ENCODE measurements around the gene COX6B2.
"Not testable (repeated sequence)": the region's sequence is repeated elsewhere in the genome, so short reads cannot be mapped to it uniquely, and the experiment has no call there.

The COX6B2 gene

GRCh38 chr19:55345818-55346724 lies 8.4 kb downstream of the COX6B2 start:
- intact Hi-C loops (cut with DNase I) = no loop called here

GRCh38 chr19:55345101-55345817 lies 9.3 kb downstream of the COX6B2 start:
- no peak for DNase-seq
- intact Hi-C loops (cut with DNase I) = no loop called here

More at GRCh38 chr19:55345818-55346724, 8.4 kb downstream of the COX6B2 start:
- no peak for DNase-seq

- intact Hi-C loops (cut with DNase I) = no loop called here
- peak in 8 of 10 donors; percentile 27 to 94 (median 68) for DNase-seq
Observed at GRCh38 chr19:55344444-55344843, 10.1 kb downstream of the COX6B2 start.

- intact Hi-C loops (cut with DNase I) = no loop called here
Observed at GRCh38 chr19:55341595-55342531, 12.7 kb downstream of the COX6B2 start.

GRCh38 chr19:55341171-55341588 lies 13.3 kb downstream of the COX6B2 start:
- peak in 7 of 10 donors; percentile 31 to 93 (median 49) for DNase-seq
- intact Hi-C loops (cut with DNase I) = no loop called here

More at GRCh38 chr19:55341595-55342531, 12.7 kb downstream of the COX6B2 start:
- DNase-seq = no peak

GRCh38 chr19:55340784-55341147 lies 13.8 kb downstream of the COX6B2 start:
- intact Hi-C loops (cut with DNase I) = no loop called here
- DNase-seq = peak in 1 of 10 donors; percentile 10

- intact Hi-C loops (cut with DNase I) = loop anchor here (5.0 kb wide), 2 partner anchors 38 to 42 kb away; partner anchors contain the start of gene TMEM238
- DNase-seq = no peak
Observed at GRCh38 chr19:55339889-55340783, 14.4 kb downstream of the COX6B2 start.

GRCh38 chr19:55339105-55339888 lies 15.2 kb downstream of the COX6B2 start, which contains the start of gene KMT5C:
Gene KMT5C (plus strand): TSS chr19:55339876. CDS start chr19:55341937, 2,061 bp downstream.
- DNase-seq = peak; percentile 100
- intact Hi-C loops (cut with DNase I) = loop anchor here (5.0 kb wide), 2 partner anchors 37 to 43 kb away; partner anchors contain the start of gene TMEM238

GRCh38 chr19:55336101-55336500 lies 18.4 kb downstream of the COX6B2 start:
- intact Hi-C loops (cut with DNase I) = loop anchor here (5.0 kb wide), 2 partner anchors 34 to 46 kb away; partner anchors contain the start of gene TMEM238
- DNase-seq = no peak

GRCh38 chr19:55333870-55334269 lies 20.6 kb downstream of the COX6B2 start:
- intact Hi-C loops (cut with DNase I) = no loop called here
- DNase-seq = no peak

GRCh38 chr19:55329791-55330190 lies 24.7 kb downstream of the COX6B2 start:
- DNase-seq; intact Hi-C loops (cut with DNase I): not testable (repeated sequence)

- intact Hi-C loops (cut with DNase I); DNase-seq: not testable (repeated sequence)
Observed at GRCh38 chr19:55328774-55329318, 25.7 kb downstream of the COX6B2 start.

GRCh38 chr19:55325172-55325571 lies 29.3 kb downstream of the COX6B2 start, which contains the start of gene TMEM150B:
Gene TMEM150B (minus strand): TSS chr19:55325341. CDS start chr19:55321036, 4,305 bp downstream.
- DNase-seq = no peak
- intact Hi-C loops (cut with DNase I) = no loop called here

- no peak for DNase-seq
- intact Hi-C loops (cut with DNase I) = no loop called here
Observed at GRCh38 chr19:55324662-55325061, 29.9 kb downstream of the COX6B2 start.

GRCh38 chr19:55322204-55322885 lies 32.2 kb downstream of the COX6B2 start:
- DNase-seq = no peak
- intact Hi-C loops (cut with DNase I) = no loop called here

- intact Hi-C loops (cut with DNase I) = no loop called here
- no peak for DNase-seq
Observed at GRCh38 chr19:55321466-55322137, 32.9 kb downstream of the COX6B2 start.

All from posterior cingulate gyrus (tissue), 11 donors.